Endodermal cell (in vitro differentiated cells): Measurements from ENCODE around the gene TRAPPC3. TPM values are rescaled to one million over a fixed set of nuclear protein-coding genes. Genes with fewer than 3 reads are reported as not detected.

ENCODE experiments used
- DNase-seq: peaks from one replicate; pipeline ENCODE4 v3.0.0-alpha.2; 2017
- H3K27ac ChIP-seq: 2 replicates; pipeline ENCODE4 v1.5.1; 2013; ENCODE audit warnings: mild to moderate bottlenecking, low read depth, low read length, moderate library complexity
- H3K27me3 ChIP-seq: 2 replicates; pipeline ENCODE4 v1.6.1; 2013; ENCODE audit warnings: mild to moderate bottlenecking, low read length, moderate library complexity; ENCODE audit not compliant: insufficient read depth, control insufficient read depth, poor library complexity, severe bottlenecking
- H3K36me3 ChIP-seq: 2 replicates; pipeline ENCODE4 v1.7.0; 2013; ENCODE audit warnings: mild to moderate bottlenecking, low read length, moderate library complexity; ENCODE audit not compliant: control insufficient read depth, insufficient read depth
- H3K4me1 ChIP-seq: one replicate; pipeline ENCODE4 v1.7.0; 2013; ENCODE audit warnings: low read length; ENCODE audit not compliant: control insufficient read depth, insufficient read depth
- H3K4me3 ChIP-seq: 2 replicates; pipeline ENCODE4 v1.5.1; 2013; ENCODE audit warnings: mild to moderate bottlenecking, low read length, moderate library complexity
- H3K9ac ChIP-seq: 2 replicates; pipeline ENCODE4 v1.6.1; 2013; ENCODE audit warnings: mild to moderate bottlenecking, low read length, moderate library complexity; ENCODE audit not compliant: poor library complexity, severe bottlenecking; ENCODE audit errors: extremely low read depth
- H3K9me3 ChIP-seq: 2 replicates; pipeline ENCODE4 v1.6.1; 2013; ENCODE audit warnings: mild to moderate bottlenecking, low read length, moderate library complexity; ENCODE audit not compliant: control insufficient read depth
- H3K27ac Mint-ChIP-seq: 2 replicates; pipeline ENCODE4 v1.8.0; 2020; ENCODE audit warnings: mixed read lengths
- H3K27me3 Mint-ChIP-seq: 2 replicates; pipeline ENCODE4 v1.8.0; 2021; ENCODE audit warnings: mild to moderate bottlenecking, mixed read lengths; ENCODE audit not compliant: insufficient read depth
- H3K36me3 Mint-ChIP-seq: 2 replicates; pipeline ENCODE4 v1.8.0; 2020; ENCODE audit warnings: low read depth, mixed read lengths
- H3K4me1 Mint-ChIP-seq: 2 replicates; pipeline ENCODE4 v1.8.0; 2020; ENCODE audit warnings: mixed read lengths
- H3K4me3 Mint-ChIP-seq: 2 replicates; pipeline ENCODE4 v1.8.0; 2020; ENCODE audit warnings: mild to moderate bottlenecking, moderate library complexity, mixed read lengths
- H3K9me3 Mint-ChIP-seq: 2 replicates; pipeline ENCODE4 v1.8.0; 2020; ENCODE audit warnings: mild to moderate bottlenecking, mixed read lengths
- WGBS, 2 experiments: methylation state at CpG; one replicate each; pipeline versions ENCODE4 v1.1.5 to v1.1.7; 2013; ENCODE audit warnings: missing lambda C conversion rate in 2 of 2, mixed read lengths in 1 of 2; ENCODE audit not compliant: insufficient coverage in 1 of 2, insufficient read length in 1 of 2; 5-methylcytosine and 5-hydroxymethylcytosine counted together
- total RNA-seq, 2 donors: library from RNA; stranded (reverse); fragmentation: NEBNext Ultra II Directional in 1 of 2; extraction: Animal tissue kit (Norgen Biotek cat#: 25700) in 1 of 2; gene quantifications; 2 replicates in 1 of 2; 3 replicates in 1 of 2; pipeline ENCODE4 v1.2.1, GENCODE V29; 2021
- TF ChIP-seq, protein P1 (sequence below): fragments of 200-600 bp; sonication (generic); conservative IDR thresholded peaks from 2 replicates; pipeline ENCODE4 v1.5.0; 2021; ENCODE audit warnings: antibody characterized with exemption, mild to moderate bottlenecking

The TRAPPC3 gene
- total RNA-seq, 2 donors from 2014 or later: 61.5 to 79.9 TPM

DNA sequence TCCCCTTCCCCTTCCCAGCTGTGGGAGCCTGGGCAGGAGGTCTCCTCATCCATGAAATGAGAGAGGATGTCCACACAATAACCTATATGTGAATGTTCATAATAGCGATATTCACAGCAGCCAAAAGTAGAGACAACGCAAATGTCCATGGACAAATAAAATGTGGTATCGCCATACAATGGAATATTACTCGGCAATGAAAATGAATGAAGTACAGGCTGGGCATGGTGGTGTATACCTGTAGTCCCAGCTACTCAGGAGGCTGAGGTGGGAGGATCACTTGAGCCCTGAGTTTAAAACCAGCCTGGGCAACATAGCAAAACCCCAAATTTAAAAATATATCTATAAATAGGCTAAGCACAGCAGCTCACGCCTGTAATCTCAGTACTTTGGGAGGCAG is 47.7 kb downstream of the TRAPPC3 start:
- Mint-ChIP-seq H3K36me3 (no peaks in the 10 kb centered on the region), H3K4me1 (peaks cover 2% of the 10 kb centered on the region), H3K4me3 (no peak overlapping the region), H3K27me3 (no peaks in the 10 kb centered on the region), H3K9me3 (no peaks in the 10 kb centered on the region), H3K27ac (no peak overlapping the region)
- 96 to 100% methylated on average over 4 to 5 of the region's 5 CpGs for WGBS, 2 experiments
- Histone ChIP-seq H3K9ac (no peak overlapping the region), H3K27me3 (no peaks in the 10 kb centered on the region), H3K36me3 (no peaks in the 10 kb centered on the region), H3K4me3 (no peak overlapping the region), H3K4me1 (no peaks in the 10 kb centered on the region), H3K27ac (no peak overlapping the region), H3K9me3 (no peaks in the 10 kb centered on the region)
- TF ChIP-seq, protein P1, sequence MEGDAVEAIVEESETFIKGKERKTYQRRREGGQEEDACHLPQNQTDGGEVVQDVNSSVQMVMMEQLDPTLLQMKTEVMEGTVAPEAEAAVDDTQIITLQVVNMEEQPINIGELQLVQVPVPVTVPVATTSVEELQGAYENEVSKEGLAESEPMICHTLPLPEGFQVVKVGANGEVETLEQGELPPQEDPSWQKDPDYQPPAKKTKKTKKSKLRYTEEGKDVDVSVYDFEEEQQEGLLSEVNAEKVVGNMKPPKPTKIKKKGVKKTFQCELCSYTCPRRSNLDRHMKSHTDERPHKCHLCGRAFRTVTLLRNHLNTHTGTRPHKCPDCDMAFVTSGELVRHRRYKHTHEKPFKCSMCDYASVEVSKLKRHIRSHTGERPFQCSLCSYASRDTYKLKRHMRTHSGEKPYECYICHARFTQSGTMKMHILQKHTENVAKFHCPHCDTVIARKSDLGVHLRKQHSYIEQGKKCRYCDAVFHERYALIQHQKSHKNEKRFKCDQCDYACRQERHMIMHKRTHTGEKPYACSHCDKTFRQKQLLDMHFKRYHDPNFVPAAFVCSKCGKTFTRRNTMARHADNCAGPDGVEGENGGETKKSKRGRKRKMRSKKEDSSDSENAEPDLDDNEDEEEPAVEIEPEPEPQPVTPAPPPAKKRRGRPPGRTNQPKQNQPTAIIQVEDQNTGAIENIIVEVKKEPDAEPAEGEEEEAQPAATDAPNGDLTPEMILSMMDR: no peak
- DNase-seq: no peak

DNA sequence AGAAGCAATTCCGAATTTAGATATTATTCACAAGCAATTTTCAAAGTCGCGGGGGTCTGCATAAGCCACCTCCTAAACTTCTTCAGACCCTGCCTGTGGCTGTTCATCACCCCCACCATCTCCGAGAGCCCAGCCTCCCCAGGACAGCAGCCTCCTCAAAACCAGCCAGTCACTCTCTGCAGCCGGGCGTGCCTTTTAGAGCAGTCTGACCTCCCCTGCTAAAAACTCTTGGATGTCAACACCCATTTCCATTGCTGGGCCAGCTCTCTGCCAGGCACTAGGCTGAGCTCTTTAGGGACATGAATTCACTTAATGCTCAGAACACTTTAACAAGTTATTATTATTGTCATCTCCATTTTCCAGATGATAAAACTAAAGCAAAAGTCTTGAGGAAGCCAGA is 48.9 kb downstream of the TRAPPC3 start:
- Mint-ChIP-seq H3K4me3 (no peak overlapping the region), H3K27me3 (no peaks in the 10 kb centered on the region), H3K36me3 (peaks cover 5% of the 10 kb centered on the region), H3K27ac (no peak overlapping the region), H3K4me1 (peaks cover 2% of the 10 kb centered on the region), H3K9me3 (no peaks in the 10 kb centered on the region)
- H3K27ac ChIP-seq: no peak overlapping the region
- TF ChIP-seq, protein P1: no peak
- no peak for DNase-seq
- no peak overlapping the region for H3K9ac ChIP-seq
- peaks cover 3% of the 10 kb centered on the region for H3K36me3 ChIP-seq
- H3K27me3 ChIP-seq: no peaks in the 10 kb centered on the region
- no peaks in the 10 kb centered on the region for H3K4me1 ChIP-seq
- WGBS, 2 experiments: 91 to 100% methylated on average over 3 to 6 of the region's 6 CpGs
- H3K4me3 ChIP-seq: no peak overlapping the region
- H3K9me3 ChIP-seq: no peaks in the 10 kb centered on the region

DNA sequence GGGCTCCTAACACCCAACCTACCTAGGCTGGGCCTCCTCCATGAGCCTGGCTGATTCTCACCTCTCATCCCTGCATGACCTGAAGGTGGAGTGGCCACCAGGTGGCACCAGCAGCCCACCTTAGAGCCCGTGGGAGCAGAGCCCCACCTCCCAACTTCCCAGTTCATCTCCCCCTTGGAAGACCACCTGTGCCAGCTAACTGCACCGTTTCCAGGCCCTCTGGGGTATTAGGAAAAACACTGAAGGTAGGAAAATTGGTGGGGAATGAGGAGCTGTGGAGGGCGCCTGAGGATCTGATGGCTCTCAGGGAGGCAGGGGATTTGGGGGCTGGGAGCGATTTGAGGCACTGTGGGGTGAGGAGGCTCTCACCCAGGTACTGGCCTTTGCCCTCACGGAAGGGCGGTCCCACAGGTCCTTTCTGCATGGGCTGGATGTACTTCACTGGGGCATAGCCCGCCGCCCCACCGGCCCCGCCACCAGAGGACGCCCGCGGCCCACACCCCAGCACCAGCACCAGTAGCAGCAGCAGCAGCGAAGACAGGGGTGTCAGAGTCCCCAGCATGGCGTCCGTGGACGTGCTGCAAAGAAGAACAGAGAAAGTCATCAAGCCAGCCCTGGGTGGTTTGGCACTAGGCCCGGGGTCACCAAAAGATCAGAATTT is 49.5 kb downstream of the TRAPPC3 start:
- TF ChIP-seq, protein P1: peak; percentile 94
- Mint-ChIP-seq H3K36me3 (peaks cover 9% of the 10 kb centered on the region), H3K27ac (no peak overlapping the region), H3K27me3 (no peaks in the 10 kb centered on the region), H3K4me3 (no peak overlapping the region), H3K4me1 (peaks cover 2% of the 10 kb centered on the region), H3K9me3 (no peaks in the 10 kb centered on the region)
- 59 to 86% methylated on average over 10 to 18 of the region's 18 CpGs for WGBS, 2 experiments
- peaks cover 4% of the 10 kb centered on the region for H3K36me3 ChIP-seq
- no peaks in the 10 kb centered on the region for H3K27me3 ChIP-seq
- H3K4me3 ChIP-seq: no peak overlapping the region
- no peak overlapping the region for H3K27ac ChIP-seq
- H3K9me3 ChIP-seq: no peaks in the 10 kb centered on the region
- no peaks in the 10 kb centered on the region for H3K4me1 ChIP-seq
- DNase-seq: peak; percentile 97
- no peak overlapping the region for H3K9ac ChIP-seq
